Measurements from ENCODE around the gene FBF1. TPM values are rescaled to one million over a fixed set of nuclear protein-coding genes. Genes with fewer than 3 reads are reported as not detected.

FBF1 gene
- total RNA-seq, 4 donors from 2014 or later: 41.7 to 49.7 (median 43.4) TPM

DNA sequence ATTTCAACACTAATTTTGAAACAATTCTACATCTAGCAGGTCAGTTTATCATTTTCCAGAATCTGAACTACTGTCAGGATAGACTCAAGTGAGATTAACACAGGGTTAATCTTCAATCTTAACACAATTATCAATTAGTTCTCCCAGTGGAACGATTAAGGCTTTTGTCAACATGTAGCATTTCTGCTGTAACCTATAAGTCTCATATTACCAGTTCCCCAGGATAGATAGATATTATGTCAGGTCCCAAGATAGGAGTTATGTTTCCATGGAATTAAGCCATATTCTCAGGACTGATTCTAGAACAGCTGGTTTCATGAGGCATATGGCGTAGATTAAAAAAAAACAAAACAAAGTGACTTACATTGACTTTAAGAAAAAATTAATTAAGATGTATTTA is 4.4 kb upstream of the FBF1 start:
- intact Hi-C loops (cut with DNase I): no loop called here
- H3K27me3 ChIP-seq: no peaks in the 10 kb centered on the region
- 78 to 88% methylated on average over 2 of the region's 2 CpGs for WGBS, 2 donors

DNA sequence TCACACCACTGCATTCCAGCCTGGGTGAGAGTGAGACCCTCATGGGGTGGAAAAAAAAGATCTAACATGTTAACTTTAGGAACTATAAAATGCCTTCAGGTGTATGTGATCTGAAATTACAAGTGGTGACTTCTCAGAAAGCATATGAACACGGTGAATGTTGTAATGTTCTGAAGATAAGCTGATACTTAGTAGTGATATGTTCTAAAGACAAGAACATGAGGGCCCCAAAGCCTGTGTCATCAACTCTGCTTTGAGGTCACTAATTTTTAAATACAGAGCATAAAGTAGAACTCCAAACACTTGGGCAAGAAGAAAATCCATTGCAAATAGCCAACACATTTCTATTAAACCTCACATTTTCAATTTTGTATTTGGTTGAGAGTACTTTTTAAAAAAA is 2.6 kb upstream of the FBF1 start:
- H3K36me3 ChIP-seq: peaks cover 27 to 28% of the 10 kb centered on the region in 2 donors
- 93 to 95% methylated on average over 1 of the region's 1 CpG for WGBS, 2 donors
- no peak overlapping the region for H3K27ac ChIP-seq
- intact Hi-C loops (cut with DNase I): loop anchor here (5.0 kb wide), 1 partner anchor 39 kb away; no protein-coding TSS in a partner anchor
- DNase-seq: no peak
- no peaks in the 10 kb centered on the region for H3K9me3 ChIP-seq
- H3K27me3 ChIP-seq: no peaks in the 10 kb centered on the region
- TF ChIP-seq POLR2A (IDR thresholded peaks at IDR 0.05): no peak
- no peak for TF ChIP-seq CTCF (IDR thresholded peaks at IDR 0.05)
- no peak overlapping the region for H3K4me3 ChIP-seq (replicated peaks in 1 of 3)
- H3K4me1 ChIP-seq: peaks cover 7 to 13% of the 10 kb centered on the region in 2 donors

More for the DNA sequence above, 4.4 kb upstream of the FBF1 start:
- Histone ChIP-seq H3K9me3 (no peaks in the 10 kb centered on the region), H3K27ac (no peak overlapping the region), H3K36me3 (peaks cover 43 to 46% of the 10 kb centered on the region in 2 donors), H3K4me3 (replicated peaks in 1 of 3) (no peak overlapping the region), H3K4me1 (peaks cover 5 to 8% of the 10 kb centered on the region in 2 donors)
- no peak for TF ChIP-seq CTCF (IDR thresholded peaks at IDR 0.05)
- no peak for TF ChIP-seq POLR2A (IDR thresholded peaks at IDR 0.05)
- DNase-seq: no peak

DNA sequence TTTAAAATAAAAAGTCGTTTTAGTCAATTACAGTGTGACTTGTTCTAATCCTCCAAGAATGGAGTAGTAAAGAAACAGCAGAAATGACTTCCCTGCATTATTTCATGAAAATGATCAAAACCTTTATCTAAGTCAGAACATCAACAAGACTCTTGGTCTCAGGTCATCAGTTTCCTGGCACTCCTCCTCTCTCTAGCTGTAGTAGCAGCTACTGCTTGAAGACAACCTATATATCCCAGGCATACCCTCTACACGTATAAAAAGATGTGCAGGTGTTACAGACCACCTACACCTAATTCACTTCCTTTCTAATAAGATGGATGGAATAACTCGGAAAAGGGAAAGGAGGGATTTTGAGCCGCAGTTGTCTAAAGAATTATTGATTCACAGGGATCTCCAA is 1.6 kb upstream of the FBF1 start:
- Histone ChIP-seq H3K4me1 (peaks cover 7 to 13% of the 10 kb centered on the region in 2 donors), H3K9me3 (no peaks in the 10 kb centered on the region), H3K4me3 (replicated peaks in 1 of 3) (no peak overlapping the region), H3K27ac (no peak overlapping the region), H3K27me3 (no peaks in the 10 kb centered on the region), H3K36me3 (peaks cover 16 to 18% of the 10 kb centered on the region in 2 donors)
- DNase-seq: no peak
- WGBS, 2 donors: 92 to 93% methylated on average over 4 of the region's 4 CpGs
- TF ChIP-seq CTCF (IDR thresholded peaks at IDR 0.05) (no peak), POLR2A (IDR thresholded peaks at IDR 0.05) (no peak)
- intact Hi-C loops (cut with DNase I): loop anchor here (5.0 kb wide), 1 partner anchor 40 kb away; no protein-coding TSS in a partner anchor

GRCh38 chr17:75941442-75941819 is 589 bp upstream of the FBF1 start:
- Histone ChIP-seq H3K4me1 (peaks cover 7 to 13% of the 10 kb centered on the region in 2 donors), H3K36me3 (peaks cover 6 to 8% of the 10 kb centered on the region in 2 donors), H3K27me3 (no peaks in the 10 kb centered on the region), H3K4me3 (replicated peaks in 1 of 3) (no peak overlapping the region), H3K9me3 (no peaks in the 10 kb centered on the region), H3K27ac (no peak overlapping the region)
- DNase-seq: no peak
- intact Hi-C loops (cut with DNase I): loop anchor here (5.0 kb wide), 1 partner anchor 41 kb away; no protein-coding TSS in a partner anchor
- WGBS, 2 donors: 52 to 57% methylated on average over 6 of the region's 6 CpGs
- TF ChIP-seq POLR2A (IDR thresholded peaks at IDR 0.05): no peak

GRCh38 chr17:75937652-75938051 is 3.2 kb downstream of the FBF1 start:
- H3K4me1 ChIP-seq: peaks cover 7 to 13% of the 10 kb centered on the region in 2 donors
- no peaks in the 10 kb centered on the region for H3K9me3 ChIP-seq
- 87 to 91% methylated on average over 12 to 13 of the region's 13 CpGs for WGBS, 2 donors
- no peak for DNase-seq
- no peak overlapping the region for H3K4me3 ChIP-seq (replicated peaks in 1 of 3)
- H3K27ac ChIP-seq: no peak overlapping the region
- no peaks in the 10 kb centered on the region for H3K27me3 ChIP-seq
- H3K36me3 ChIP-seq: no peaks in the 10 kb centered on the region
- no peak for TF ChIP-seq POLR2A (IDR thresholded peaks at IDR 0.05)
- no peak for TF ChIP-seq CTCF (IDR thresholded peaks at IDR 0.05)
- intact Hi-C loops (cut with DNase I): no loop called here

Measured in thyroid gland (tissue), 4 donors.